SK-N-SH (cell line): ENCODE data around the gene VTN. TPM values are rescaled to one million over a fixed set of nuclear protein-coding genes. Genes with fewer than 3 reads are reported as not detected.
A peak's percentile ranks its signal among the peaks of the same experiment; 100 is the strongest.

Experiments
- CTCF ChIA-PET: fragments of 300-600, 350-600 bp; formaldehyde crosslinking; extraction: SDS; loops from one replicate; lab custom pipeline; 2021; lab: Yijun Ruan, JAX
- POLR2A ChIA-PET: fragments of 350-600 bp; sonication (Branson Sonifier 250); formaldehyde crosslinking; extraction: SDS; loops from one replicate; lab custom pipeline; 2020; ENCODE audit warnings: antibody characterized with exemption, inconsistent platforms; lab: Yijun Ruan, JAX
- DNase-seq: peaks from one replicate; pipeline ENCODE4 v3.0.0; 2012
- H2AFZ ChIP-seq: fragments of 200-600 bp; sonication (generic); 2 replicates; pipeline ENCODE4 v1.8.1; 2016; ENCODE audit warnings: antibody characterized with exemption, mild to moderate bottlenecking, low read depth
- H3F3A ChIP-seq: fragments of 200-600 bp; sonication (generic); replicated peaks from 2 replicates; pipeline ENCODE3; 2016; ENCODE audit warnings: antibody characterized with exemption, mild to moderate bottlenecking; ENCODE audit not compliant: insufficient read depth
- H3K27ac ChIP-seq, 2 experiments: fragments of 200-500 bp in 1 of 2; fragments of 200-600 bp in 1 of 2; sonication (Bioruptor generic) in 1 of 2; sonication (generic), shearing (Covaris generic) in 1 of 2; 2 replicates each; pipeline versions ENCODE4 v1.5.1 to v1.6.1; 2014 to 2016; ENCODE audit warnings: low read depth in 2 of 2, inconsistent platforms in 1 of 2, low read length in 1 of 2, mild to moderate bottlenecking in 1 of 2, mixed read lengths in 1 of 2
- H3K27me3 ChIP-seq: fragments of 200-600 bp; sonication (generic), shearing (Covaris generic); 2 replicates; pipeline ENCODE4 v1.6.1; 2016; ENCODE audit warnings: mixed run types; ENCODE audit not compliant: insufficient read depth
- H3K36me3 ChIP-seq, 2 experiments: fragments of 200-500 bp in 1 of 2; fragments of 200-600 bp in 1 of 2; sonication (Bioruptor generic) in 1 of 2; sonication (generic) in 1 of 2; replicated peaks in 1 of 2; 2 replicates each; pipeline versions ENCODE3 to v1.5.1; 2014 to 2016; ENCODE audit warnings: low read length in 1 of 2, mild to moderate bottlenecking in 1 of 2; ENCODE audit not compliant: insufficient read depth in 2 of 2, control insufficient read depth in 1 of 2
- H3K4me1 ChIP-seq, 2 experiments: fragments of 200-500 bp in 1 of 2; fragments of 200-600 bp in 1 of 2; sonication (Bioruptor generic) in 1 of 2; sonication (generic), shearing (Covaris generic) in 1 of 2; 2 replicates each; pipeline versions ENCODE4 v1.5.1 to v1.6.1; 2014 to 2016; ENCODE audit warnings: low read depth in 1 of 2, low read length in 1 of 2, mixed run types in 1 of 2; ENCODE audit not compliant: insufficient read depth in 2 of 2, control insufficient read depth in 1 of 2
- H3K4me2 ChIP-seq: fragments of 200-600 bp; sonication (generic), shearing (Covaris generic); 2 replicates; pipeline ENCODE4 v1.6.1; 2017; ENCODE audit warnings: mixed run types
- H3K4me3 ChIP-seq, 2 experiments: fragments of 200-500 bp in 1 of 2; fragments of 200-600 bp in 1 of 2; sonication (Bioruptor generic) in 1 of 2; sonication (generic), shearing (Covaris generic) in 1 of 2; 2 replicates each; pipeline versions ENCODE4 v1.5.1 to v1.8.1; 2014 to 2016; ENCODE audit warnings: low read depth in 2 of 2, inconsistent platforms in 1 of 2, low read length in 1 of 2, mild to moderate bottlenecking in 1 of 2, mixed read lengths in 1 of 2, moderate library complexity in 1 of 2
- H3K79me2 ChIP-seq: fragments of 200-600 bp; sonication (generic); 2 replicates; pipeline ENCODE4 v1.8.1; 2017; ENCODE audit warnings: mild to moderate bottlenecking; ENCODE audit not compliant: insufficient read depth
- H3K9ac ChIP-seq: fragments of 200-600 bp; sonication (generic); 2 replicates; pipeline ENCODE4 v1.6.1; 2017; ENCODE audit warnings: mixed run types
- H3K9me2 ChIP-seq: fragments of 200-600 bp; sonication (generic); 2 replicates; pipeline ENCODE4 v1.6.1; 2017; ENCODE audit warnings: mixed run types
- H3K9me3 ChIP-seq: fragments of 200-600 bp; sonication (generic); 2 replicates; pipeline ENCODE4 v1.6.1; 2017; ENCODE audit warnings: mixed run types, mild to moderate bottlenecking, moderate library complexity
- H4K20me1 ChIP-seq: fragments of 200-600 bp; sonication (generic); 2 replicates; pipeline ENCODE4 v1.6.1; 2017; ENCODE audit warnings: mild to moderate bottlenecking, mixed run types; ENCODE audit not compliant: insufficient read depth
- ELF1 ChIP-seq: IDR thresholded peaks from 2 replicates; pipeline ENCODE4 v1.4.0; 2012
- EZH2phosphoT487 ChIP-seq: fragments of 200-600 bp; sonication (generic); IDR thresholded peaks from 2 replicates; pipeline ENCODE4 v1.6.1; 2017; ENCODE audit warnings: low read depth, mixed run types, mild to moderate bottlenecking, antibody characterized with exemption, moderate library complexity, borderline replicate concordance
- FOXJ3 ChIP-seq: sonication (generic); formaldehyde crosslinking; IDR thresholded peaks from 2 replicates; pipeline ENCODE4 v1.5.1; 2020; ENCODE audit warnings: mild to moderate bottlenecking, missing genetic modification reagents
- FOXM1 ChIP-seq: IDR thresholded peaks from 2 replicates; pipeline ENCODE4 v1.4.0; 2012; ENCODE audit warnings: low read depth, mild to moderate bottlenecking
- GABPA ChIP-seq: IDR thresholded peaks from 2 replicates; pipeline ENCODE4 v1.4.0; 2012; ENCODE audit warnings: low read depth, mild to moderate bottlenecking
- GATA2 ChIP-seq: sonication (generic); formaldehyde crosslinking; IDR thresholded peaks from 2 replicates; pipeline ENCODE4 v1.5.0; 2020; ENCODE audit warnings: mild to moderate bottlenecking, missing genetic modification reagents
- JUND ChIP-seq: IDR thresholded peaks from 2 replicates; pipeline ENCODE4 v1.4.0; 2012
- MAX ChIP-seq: IDR thresholded peaks from 2 replicates; pipeline ENCODE4 v1.4.0; 2012; ENCODE audit warnings: low read depth
- MEF2A ChIP-seq: IDR thresholded peaks from 2 replicates; pipeline ENCODE4 v1.4.0; 2012; ENCODE audit warnings: low read depth, borderline replicate concordance
- MXI1 ChIP-seq: IDR thresholded peaks from 2 replicates; pipeline ENCODE4 v1.6.1; 2012; ENCODE audit warnings: mild to moderate bottlenecking, low read depth, low read length, improper control_type of control experiment
- NFIC ChIP-seq: IDR thresholded peaks from 2 replicates; pipeline ENCODE4 v1.4.0; 2012; ENCODE audit warnings: borderline replicate concordance
- NRF1 ChIP-seq: IDR thresholded peaks from 2 replicates; pipeline ENCODE4 v1.6.1; 2012; ENCODE audit warnings: low read depth, mild to moderate bottlenecking, low read length
- PBX3 ChIP-seq: IDR thresholded peaks from 2 replicates; pipeline ENCODE4; 2012
- POLR2AphosphoS5 ChIP-seq: IDR thresholded peaks from 2 replicates; pipeline ENCODE4 v1.6.1; 2012; ENCODE audit warnings: low read depth, low read length
- RAD21 ChIP-seq: IDR thresholded peaks from 2 replicates; pipeline ENCODE4 v1.6.1; 2012; ENCODE audit warnings: mild to moderate bottlenecking, low read length
- RFX5 ChIP-seq: IDR thresholded peaks from 2 replicates; pipeline ENCODE4 v1.6.1; 2012; ENCODE audit warnings: mild to moderate bottlenecking, improper control_type of control experiment, low read length
- RXRA ChIP-seq: IDR thresholded peaks from 2 replicates; pipeline ENCODE4 v1.4.0; 2012; ENCODE audit warnings: low read depth, mild to moderate bottlenecking, borderline replicate concordance
- SIN3A ChIP-seq: IDR thresholded peaks from 2 replicates; pipeline ENCODE4 v1.6.1; 2012; ENCODE audit warnings: low read depth, mild to moderate bottlenecking, low read length, moderate library complexity, borderline replicate concordance
- SMC3 ChIP-seq: IDR thresholded peaks from 2 replicates; pipeline ENCODE4 v1.6.1; 2012; ENCODE audit warnings: low read depth, low read length, improper control_type of control experiment
- TAF1 ChIP-seq: IDR thresholded peaks from 2 replicates; pipeline ENCODE4 v1.6.1; 2012; ENCODE audit warnings: low read depth, mild to moderate bottlenecking, low read length, moderate library complexity, borderline replicate concordance
- WGBS: methylation state at CpG from one replicate; pipeline ENCODE4 v1.1.6; 2017; ENCODE audit warnings: low lambda C conversion rate; 5-methylcytosine and 5-hydroxymethylcytosine counted together
- polyA plus RNA-seq, 3 experiments: library from polyadenylated mRNA; depleted of rRNA; stranded (reverse); fragments of >200 nt; gene quantifications; 2 replicates each; pipeline ENCODE4 v1.2.3, GENCODE V29; 2012
- TF ChIP-seq, protein P1 (sequence below): fragments of 150-350 bp; IDR thresholded peaks from 2 replicates; pipeline ENCODE4 v1.6.1; 2016; ENCODE audit warnings: mild to moderate bottlenecking, low read depth, low read length

VTN gene
- polyA plus RNA-seq, 1 of the 3 experiments (the other 2 are of a cell fraction) = 1.2 TPM

GRCh38 chr17:28372203-28372944 lies 2.3 kb upstream of the VTN start:
- H4K20me1 ChIP-seq = peaks cover 32% of the 10 kb centered on the region
- peaks cover 45% of the 10 kb centered on the region for H3K79me2 ChIP-seq
- H3K36me3 ChIP-seq = peaks cover 0 to 3% of the 10 kb centered on the region in 2 experiments
- WGBS = 38% methylated on average over 12 of the region's 53 CpGs
- no peaks in the 10 kb centered on the region for H3K9me2 ChIP-seq
- H3K4me3 ChIP-seq = peak overlapping the region; percentile 60 to 84
- DNase-seq = peak; percentile 67
- peak overlapping the region; percentile 82 for H2AFZ ChIP-seq
- H3K4me2 ChIP-seq = peak overlapping the region; percentile 96
- no peaks in the 10 kb centered on the region for H3K27me3 ChIP-seq
- H3K27ac ChIP-seq = peak overlapping the region; percentile 73 to 90
- H3K4me1 ChIP-seq = peaks cover 15 to 28% of the 10 kb centered on the region in 2 experiments
- TF ChIP-seq RAD21 = no peak
- no peak for TF ChIP-seq RXRA
- TF ChIP-seq SIN3A = peak; percentile 8; the same call in 1 of the 2 replicates
- no peak for TF ChIP-seq FOXJ3 (CRISPR knock-in tag)
- TF ChIP-seq JUND = no peak
- no peak for TF ChIP-seq TAF1
- TF ChIP-seq MXI1 = no peak; the same call in none of the 2 replicates
- peaks cover 15% of the 10 kb centered on the region for H3F3A ChIP-seq
- no peaks in the 10 kb centered on the region for H3K9me3 ChIP-seq
- CTCF ChIA-PET = no interaction called here
- POLR2A ChIA-PET = interaction anchor here (1.4 to 4.5 kb wide), 2 partner anchors 15 to 33 kb away, joined by 3 to 34 read pairs; partner anchors contain the start of gene POLDIP2
- H3K9ac ChIP-seq = peak overlapping the region; percentile 81

DNA sequence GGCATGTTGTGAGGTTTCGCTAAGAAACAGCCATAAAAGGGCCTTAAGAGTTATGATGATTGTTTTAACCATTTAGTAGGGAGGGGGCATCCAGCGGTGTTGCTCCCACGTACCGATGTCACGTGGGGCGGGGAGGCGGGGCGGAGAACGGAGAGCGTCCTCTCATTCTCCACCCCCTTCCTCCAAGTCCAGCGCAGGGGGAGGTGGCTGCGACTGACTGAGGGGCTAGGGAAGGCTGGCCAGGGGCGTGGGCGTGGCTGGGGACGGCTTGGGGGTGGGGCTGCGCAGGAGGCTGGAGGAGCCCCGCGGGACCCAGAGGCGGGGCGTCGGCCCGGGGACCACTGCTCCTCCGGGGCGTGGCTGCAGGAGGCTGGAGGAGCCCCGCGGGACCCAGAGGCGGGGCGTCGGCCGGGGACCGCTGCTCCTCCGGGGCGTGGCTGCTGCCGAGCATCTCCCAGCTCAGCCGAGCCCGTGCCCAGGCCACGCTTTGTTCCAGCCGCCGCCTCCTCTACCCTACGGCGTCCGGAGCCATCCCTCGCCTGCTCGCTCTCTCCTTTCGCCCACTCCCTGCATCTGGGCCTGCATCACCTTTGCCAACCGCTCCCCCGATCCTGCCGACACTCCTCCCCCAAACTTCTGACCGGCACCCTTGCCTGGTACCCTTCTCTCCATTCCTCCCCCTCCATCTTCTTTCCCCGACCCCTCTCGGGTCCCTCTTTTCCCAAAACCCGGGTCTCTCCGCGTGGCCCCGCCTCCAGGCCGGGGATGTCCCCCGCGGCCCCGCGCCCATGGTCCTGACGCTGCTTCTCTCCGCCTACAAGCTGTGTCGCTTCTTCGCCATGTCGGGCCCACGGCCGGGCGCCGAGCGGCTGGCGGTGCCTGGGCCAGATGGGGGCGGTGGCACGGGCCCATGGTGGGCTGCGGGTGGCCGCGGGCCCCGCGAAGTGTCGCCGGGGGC lies 1.4 kb upstream of the VTN start, which contains the start of gene SARM1:
SARM1 (plus strand) TSS at position 450 of the 958 bp plus-strand sequence; CDS start at position 789, 339 bp downstream.
- ChIA-PET CTCF (interaction anchor here (1.4 kb wide), 1 partner anchor 45 kb away, joined by 3 read pairs; no protein-coding TSS in a partner anchor), POLR2A (interaction anchor here (0.9 to 4.5 kb wide), 5 partner anchors 11 to 117 kb away, joined by 3 to 34 read pairs (median 3); partner anchors contain the start of genes IFT20, POLDIP2 and TNFAIP1)
- peaks cover 15% of the 10 kb centered on the region for H3F3A ChIP-seq
- no peaks in the 10 kb centered on the region for H3K9me2 ChIP-seq
- DNase-seq = peak; percentile 98
- no peaks in the 10 kb centered on the region for H3K9me3 ChIP-seq
- peaks cover 31% of the 10 kb centered on the region for H4K20me1 ChIP-seq
- under 1% methylated on average over 29 of the region's 80 CpGs for WGBS
- H2AFZ ChIP-seq = peak within 1 kb of the TSS; percentile 82
- peak within 1 kb of the TSS; percentile 60 to 84 for H3K4me3 ChIP-seq
- H3K27ac ChIP-seq = peak within 1 kb of the TSS; percentile 73 to 90
- peak within 1 kb of the TSS; percentile 96 for H3K4me2 ChIP-seq
- H3K27me3 ChIP-seq = no peaks in the 10 kb centered on the region
- peaks cover 39% of the 10 kb centered on the region for H3K79me2 ChIP-seq
- peak within 1 kb of the TSS; percentile 81 for H3K9ac ChIP-seq
- H3K36me3 ChIP-seq = no peaks in the 10 kb centered on the region
- H3K4me1 ChIP-seq = peaks cover 15 to 28% of the 10 kb centered on the region in 2 experiments
- TF ChIP-seq FOXM1 (no peak), FOXJ3 (CRISPR knock-in tag) (no peak), TAF1 (peak; percentile 20; the same call in 1 of the 2 replicates), PBX3 (no peak), ELF1 (no peak), GATA2 (CRISPR knock-in tag) (no peak), MAX (no peak; the same call in 1 of the 2 replicates), NRF1 (peak; percentile 70), SMC3 (no peak), GABPA (no peak), RFX5 (no peak), NFIC (no peak), EZH2phosphoT487 (no peak), MEF2A (no peak), JUND (no peak), POLR2AphosphoS5 (peak; percentile 34)
- TF ChIP-seq, protein P1, sequence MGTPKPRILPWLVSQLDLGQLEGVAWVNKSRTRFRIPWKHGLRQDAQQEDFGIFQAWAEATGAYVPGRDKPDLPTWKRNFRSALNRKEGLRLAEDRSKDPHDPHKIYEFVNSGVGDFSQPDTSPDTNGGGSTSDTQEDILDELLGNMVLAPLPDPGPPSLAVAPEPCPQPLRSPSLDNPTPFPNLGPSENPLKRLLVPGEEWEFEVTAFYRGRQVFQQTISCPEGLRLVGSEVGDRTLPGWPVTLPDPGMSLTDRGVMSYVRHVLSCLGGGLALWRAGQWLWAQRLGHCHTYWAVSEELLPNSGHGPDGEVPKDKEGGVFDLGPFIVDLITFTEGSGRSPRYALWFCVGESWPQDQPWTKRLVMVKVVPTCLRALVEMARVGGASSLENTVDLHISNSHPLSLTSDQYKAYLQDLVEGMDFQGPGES = no peak
